Uterus (tissue), 4 donors: ENCODE results near the gene GPN2. TPM values are rescaled to one million over a fixed set of nuclear protein-coding genes. Genes with fewer than 3 reads are reported as not detected.
A peak's percentile ranks its signal among the peaks of the same experiment; 100 is the strongest.

Source experiments
- DNase-seq, 2 donors: peaks; one replicate each; pipeline ENCODE4 v3.0.0-alpha.2; 2019 to 2020
- H3K27ac ChIP-seq, 2 donors: fragments of 200-600 bp; sonication (generic); 1 replicate in 1 of 2; 2 replicates in 1 of 2; pipeline ENCODE4 v1.5.1; 2016 to 2018
- H3K27me3 ChIP-seq, 2 donors: fragments of 200-600 bp; sonication (generic); one replicate each; pipeline ENCODE4 v1.5.1; 2018 to 2019; ENCODE audit warnings: control low read depth in 1 of 2
- H3K36me3 ChIP-seq, 2 donors: fragments of 200-600 bp; sonication (generic); one replicate each; pipeline ENCODE4 v1.5.1; 2019; ENCODE audit warnings: control low read depth in 1 of 2
- H3K4me1 ChIP-seq, 2 donors: fragments of 200-600 bp; sonication (generic); one replicate each; pipeline ENCODE4 v1.5.1; 2018 to 2019; ENCODE audit warnings: control low read depth in 1 of 2
- H3K4me3 ChIP-seq, 2 donors: fragments of 200-600 bp; sonication (generic); 1 replicate in 1 of 2; 2 replicates in 1 of 2; pipeline ENCODE4 v1.5.1; 2018 to 2019; ENCODE audit warnings: mild to moderate bottlenecking in 1 of 2
- H3K9me3 ChIP-seq, 2 donors: fragments of 200-600 bp; sonication (generic); one replicate each; pipeline ENCODE4 v1.5.1; 2019; ENCODE audit warnings: control low read depth in 1 of 2
- POLR2A ChIP-seq, 2 donors: fragments of 450-650 bp; IDR thresholded peaks; one replicate each; pipeline ENCODE4 v1.6.1; 2016; ENCODE audit warnings: antibody characterized with exemption in 2 of 2, mild to moderate bottlenecking in 1 of 2, moderate library complexity in 1 of 2
- intact Hi-C: fragments of 100-400 bp; cut with DNase I; formaldehyde crosslinking; loops from one replicate; pipeline ENCODE4 v1.15.1; 2023; ENCODE audit warnings: low total_unique reads
- total RNA-seq, 4 donors: library from RNA; depleted of rRNA in 3 of 4; stranded (reverse); fragments of >200 nt in 3 of 4; gene quantifications; one replicate each; pipeline versions ENCODE4 v1.1.0 to v1.2.4, GENCODE V29; 2014 to 2023
- TF ChIP-seq, protein P1 (sequence below), 4 experiments: fragments of 200-600 bp in 2 of 4; fragments of 450-650 bp in 2 of 4; sonication (generic) in 2 of 4; IDR thresholded peaks; one replicate each; pipeline ENCODE4 v1.5.1; 2016 to 2019; ENCODE audit warnings: antibody characterized with exemption in 4 of 4, mild to moderate bottlenecking in 2 of 4, moderate library complexity in 1 of 4
- donor health status: DM: yes; HTN: yes; CAD: no.

The GPN2 gene
- total RNA-seq, 4 donors from 2014 or later = 3.5 to 21.7 (median 11.4) TPM

DNA sequence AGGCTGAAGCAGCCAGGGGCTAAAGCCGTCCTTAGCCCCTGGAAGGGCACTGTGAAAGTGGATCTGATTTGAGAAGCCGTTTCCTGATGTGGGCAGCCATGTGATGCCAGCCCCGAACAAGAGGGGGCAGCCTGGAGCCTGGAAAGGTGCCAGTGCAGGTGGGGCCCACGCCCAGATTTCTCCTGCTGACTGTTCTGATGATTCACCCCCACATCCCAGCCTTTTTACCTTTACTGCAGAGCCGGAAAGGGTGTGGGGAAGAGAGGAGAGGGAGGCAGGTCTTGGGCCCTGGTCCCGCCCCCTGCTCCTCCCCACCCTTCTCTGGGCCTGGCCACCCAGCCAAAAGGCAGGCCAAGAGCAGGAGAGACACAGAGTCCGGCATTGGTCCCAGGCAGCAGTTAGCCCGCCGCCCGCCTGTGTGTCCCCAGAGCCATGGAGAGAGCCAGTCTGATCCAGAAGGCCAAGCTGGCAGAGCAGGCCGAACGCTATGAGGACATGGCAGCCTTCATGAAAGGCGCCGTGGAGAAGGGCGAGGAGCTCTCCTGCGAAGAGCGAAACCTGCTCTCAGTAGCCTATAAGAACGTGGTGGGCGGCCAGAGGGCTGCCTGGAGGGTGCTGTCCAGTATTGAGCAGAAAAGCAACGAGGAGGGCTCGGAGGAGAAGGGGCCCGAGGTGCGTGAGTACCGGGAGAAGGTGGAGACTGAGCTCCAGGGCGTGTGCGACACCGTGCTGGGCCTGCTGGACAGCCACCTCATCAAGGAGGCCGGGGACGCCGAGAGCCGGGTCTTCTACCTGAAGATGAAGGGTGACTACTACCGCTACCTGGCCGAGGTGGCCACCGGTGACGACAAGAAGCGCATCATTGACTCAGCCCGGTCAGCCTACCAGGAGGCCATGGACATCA is 27.1 kb downstream of the GPN2 start, which contains the start of gene SFN:
TSS of gene SFN (plus strand) at position 369 of the 904 bp plus-strand sequence. CDS start at position 433, 64 bp downstream.
- H3K27me3 ChIP-seq = no peaks in the 10 kb centered on the region
- peak within 1 kb of the TSS in 1 of 2 donors; percentile 76 for H3K27ac ChIP-seq
- H3K4me1 ChIP-seq = no peaks in the 10 kb centered on the region
- H3K4me3 ChIP-seq = peak within 1 kb of the TSS in 1 of 2 donors; percentile 42
- TF ChIP-seq, protein P1, sequence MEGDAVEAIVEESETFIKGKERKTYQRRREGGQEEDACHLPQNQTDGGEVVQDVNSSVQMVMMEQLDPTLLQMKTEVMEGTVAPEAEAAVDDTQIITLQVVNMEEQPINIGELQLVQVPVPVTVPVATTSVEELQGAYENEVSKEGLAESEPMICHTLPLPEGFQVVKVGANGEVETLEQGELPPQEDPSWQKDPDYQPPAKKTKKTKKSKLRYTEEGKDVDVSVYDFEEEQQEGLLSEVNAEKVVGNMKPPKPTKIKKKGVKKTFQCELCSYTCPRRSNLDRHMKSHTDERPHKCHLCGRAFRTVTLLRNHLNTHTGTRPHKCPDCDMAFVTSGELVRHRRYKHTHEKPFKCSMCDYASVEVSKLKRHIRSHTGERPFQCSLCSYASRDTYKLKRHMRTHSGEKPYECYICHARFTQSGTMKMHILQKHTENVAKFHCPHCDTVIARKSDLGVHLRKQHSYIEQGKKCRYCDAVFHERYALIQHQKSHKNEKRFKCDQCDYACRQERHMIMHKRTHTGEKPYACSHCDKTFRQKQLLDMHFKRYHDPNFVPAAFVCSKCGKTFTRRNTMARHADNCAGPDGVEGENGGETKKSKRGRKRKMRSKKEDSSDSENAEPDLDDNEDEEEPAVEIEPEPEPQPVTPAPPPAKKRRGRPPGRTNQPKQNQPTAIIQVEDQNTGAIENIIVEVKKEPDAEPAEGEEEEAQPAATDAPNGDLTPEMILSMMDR (IDR thresholded peaks at IDR 0.05) = no peak
- TF ChIP-seq POLR2A (IDR thresholded peaks at IDR 0.05) = peak in 1 of 2 donors; percentile 24
- DNase-seq = no peak
- no peaks in the 10 kb centered on the region for H3K36me3 ChIP-seq
- no peaks in the 10 kb centered on the region for H3K9me3 ChIP-seq
- intact Hi-C loops = no loop called here

DNA sequence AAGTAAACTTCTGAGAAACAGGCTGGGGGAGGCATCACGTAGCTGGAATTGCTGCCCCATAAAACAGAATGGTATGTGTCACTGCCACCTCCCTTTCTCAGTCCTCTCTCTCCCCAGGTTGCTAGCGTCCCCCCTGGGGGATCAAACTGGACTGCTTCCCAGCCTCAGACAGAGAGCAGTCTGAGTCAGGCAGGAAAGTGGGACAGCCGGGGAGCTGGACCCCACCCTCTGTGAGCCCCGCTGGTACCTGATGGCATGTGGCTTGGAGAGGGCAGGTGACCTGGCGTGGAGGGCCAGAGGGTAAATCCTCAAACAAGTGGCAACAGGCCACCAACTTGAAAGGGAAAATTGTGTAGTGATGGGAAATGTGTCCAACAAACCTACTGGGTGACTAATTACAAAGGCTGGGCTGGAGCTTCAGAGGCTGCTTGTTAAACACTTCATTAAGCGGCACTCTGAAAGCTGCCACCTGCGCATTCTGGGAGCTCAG is 28.1 kb downstream of the GPN2 start:
- no peaks in the 10 kb centered on the region for H3K9me3 ChIP-seq
- no peak for TF ChIP-seq POLR2A (IDR thresholded peaks at IDR 0.05)
- TF ChIP-seq, protein P1 (IDR thresholded peaks at IDR 0.05) = no peak
- H3K4me1 ChIP-seq = no peaks in the 10 kb centered on the region
- no peak overlapping the region for H3K4me3 ChIP-seq
- intact Hi-C loops = no loop called here
- H3K36me3 ChIP-seq = no peaks in the 10 kb centered on the region
- DNase-seq = no peak
- H3K27me3 ChIP-seq = no peaks in the 10 kb centered on the region
- H3K27ac ChIP-seq = no peak overlapping the region

DNA sequence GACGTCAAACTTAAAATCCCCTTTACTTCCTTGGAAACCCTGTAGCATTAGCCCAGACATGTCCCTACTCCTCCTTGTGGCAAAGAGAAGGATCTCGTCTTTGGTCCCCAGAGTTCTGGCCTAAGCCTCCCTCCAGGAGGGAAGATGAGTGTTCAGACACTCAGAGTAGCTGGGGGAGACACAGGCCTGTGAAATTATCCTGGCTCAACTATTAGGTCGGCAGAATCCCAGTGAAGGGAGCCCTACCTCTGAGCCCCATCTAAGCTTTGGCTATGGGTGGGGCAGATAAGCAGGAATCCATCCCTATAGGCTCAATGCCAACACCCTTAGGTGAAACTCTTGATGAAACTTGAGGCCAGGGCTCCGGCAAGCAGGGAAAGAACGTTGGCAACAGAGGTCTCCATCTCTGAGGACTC is 28.8 kb downstream of the GPN2 start:
- Histone ChIP-seq H3K27me3 (no peaks in the 10 kb centered on the region), H3K9me3 (no peaks in the 10 kb centered on the region), H3K4me3 (no peak overlapping the region), H3K36me3 (no peaks in the 10 kb centered on the region), H3K27ac (no peak overlapping the region), H3K4me1 (no peaks in the 10 kb centered on the region)
- no peak for DNase-seq
- TF ChIP-seq POLR2A (IDR thresholded peaks at IDR 0.05) = no peak
- TF ChIP-seq, protein P1 (IDR thresholded peaks at IDR 0.05) = no peak
- intact Hi-C loops = no loop called here

DNA sequence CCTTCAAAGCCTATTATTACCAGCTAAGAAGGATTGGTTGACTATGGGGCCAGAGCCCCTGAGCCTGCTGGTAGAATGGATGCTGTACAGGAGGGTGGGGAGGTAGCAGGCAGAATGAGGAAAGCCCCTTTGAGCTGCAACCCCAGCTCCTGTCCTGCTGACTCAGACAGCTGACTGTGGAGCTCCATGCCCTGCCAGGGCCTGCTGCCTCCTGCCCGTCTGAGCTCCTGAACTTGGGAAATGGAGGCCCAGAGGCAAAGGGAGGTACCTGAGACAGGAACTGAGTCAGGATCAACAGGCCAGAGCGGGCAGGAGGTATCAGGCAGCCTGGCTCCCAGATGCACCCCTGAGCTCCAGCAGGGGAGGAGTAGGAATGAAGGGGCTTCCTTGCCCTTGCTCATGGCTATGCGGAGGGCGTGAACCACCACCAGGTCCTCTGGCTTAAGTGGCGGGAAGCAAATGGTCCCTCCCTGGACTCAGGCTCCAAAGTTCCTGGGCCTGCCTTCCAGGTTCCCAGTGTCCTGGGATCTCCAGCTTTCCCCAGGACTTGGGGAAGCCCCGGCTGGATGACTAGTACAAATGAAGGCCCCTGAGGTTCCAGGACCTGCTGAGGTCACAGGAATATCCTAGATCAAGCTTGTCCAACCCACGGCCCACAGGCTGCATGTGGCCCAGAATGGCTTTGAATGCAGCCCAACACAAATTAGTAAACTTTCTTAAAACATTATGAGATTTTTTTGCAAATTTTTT is 31.0 kb downstream of the GPN2 start:
- no peak for TF ChIP-seq POLR2A (IDR thresholded peaks at IDR 0.05)
- TF ChIP-seq, protein P1 (IDR thresholded peaks at IDR 0.05) = no peak
- DNase-seq = no peak
- Histone ChIP-seq H3K4me1 (no peaks in the 10 kb centered on the region), H3K27ac (peak overlapping the region in 1 of 2 donors; percentile 29), H3K36me3 (no peaks in the 10 kb centered on the region), H3K27me3 (no peaks in the 10 kb centered on the region), H3K9me3 (no peaks in the 10 kb centered on the region), H3K4me3 (no peak overlapping the region)
- intact Hi-C loops = no loop called here
